ENCODE measurements around the gene MPC1. TPM values are rescaled to one million over a fixed set of nuclear protein-coding genes. Genes with fewer than 3 reads are reported as not detected.
"Not testable (repeated sequence)": the region's sequence is repeated elsewhere in the genome, so short reads cannot be mapped to it uniquely, and the experiment has no call there.

MPC1 gene
- total and polyA plus RNA-seq, 8 donors, result 36.5 to 56.7 (median 42.8) TPM

GRCh38 chr6:166365806-166366205, 16.9 kb downstream of the MPC1 start:
- no peak for ATAC-seq
- H3K9me3 ChIP-seq, result no peaks in the 10 kb centered on the region
- no peak for TF ChIP-seq CTCF (IDR thresholded peaks at IDR 0.05)
- H3K27ac ChIP-seq, result no peak overlapping the region
- H3K27me3 ChIP-seq, result no peaks in the 10 kb centered on the region
- peaks cover 0 to under 1% of the 10 kb centered on the region in 2 donors for H3K4me1 ChIP-seq
- no peak overlapping the region for H3K4me3 ChIP-seq
- intact Hi-C loops (cut with DNase I), result no loop called here
- DNase-seq, result no peak
- peaks cover 0 to 44% of the 10 kb centered on the region in 2 donors for H3K36me3 ChIP-seq

- H3K27ac ChIP-seq, result no peak overlapping the region
- DNase-seq (no peak), ATAC-seq (no peak)
- H3K4me3 ChIP-seq, result no peak overlapping the region
- peaks cover 0 to 44% of the 10 kb centered on the region in 2 donors for H3K36me3 ChIP-seq
- no peaks in the 10 kb centered on the region for H3K27me3 ChIP-seq
- TF ChIP-seq CTCF (IDR thresholded peaks at IDR 0.05), result no peak
- H3K4me1 ChIP-seq, result peaks cover 0 to 6% of the 10 kb centered on the region in 2 donors
- H3K9me3 ChIP-seq, result no peaks in the 10 kb centered on the region
- intact Hi-C loops (cut with DNase I), result no loop called here
These were observed 17.5 kb downstream of the MPC1 start for GRCh38 chr6:166365221-166365620.

GRCh38 chr6:166364456-166364855, 18.3 kb downstream of the MPC1 start:
- Histone ChIP-seq H3K36me3 (peaks cover 0 to 44% of the 10 kb centered on the region in 2 donors), H3K9me3 (no peaks in the 10 kb centered on the region), H3K27ac (no peak overlapping the region), H3K4me1 (peaks cover 0 to 6% of the 10 kb centered on the region in 2 donors), H3K4me3 (no peak overlapping the region), H3K27me3 (no peaks in the 10 kb centered on the region)
- ATAC-seq, result no peak
- intact Hi-C loops (cut with DNase I), result no loop called here
- TF ChIP-seq CTCF (IDR thresholded peaks at IDR 0.05), result no peak
- no peak for DNase-seq

GRCh38 chr6:166362427-166362826, 20.3 kb downstream of the MPC1 start:
- H3K27ac ChIP-seq; H3K4me1 ChIP-seq; H3K4me3 ChIP-seq; ATAC-seq; H3K9me3 ChIP-seq; DNase-seq; H3K27me3 ChIP-seq; intact Hi-C loops (cut with DNase I): not testable (repeated sequence)
- H3K36me3 ChIP-seq, result peaks cover 0 to 35% of the 10 kb centered on the region in 2 donors

- peak in 1 of 4 donors; percentile 49 for DNase-seq
- no peak overlapping the region for H3K4me3 ChIP-seq
- no peak for TF ChIP-seq CTCF (IDR thresholded peaks at IDR 0.05)
- peak; percentile 54 for ATAC-seq
- no peaks in the 10 kb centered on the region for H3K27me3 ChIP-seq
- intact Hi-C loops (cut with DNase I), result no loop called here
- no peaks in the 10 kb centered on the region for H3K9me3 ChIP-seq
- H3K27ac ChIP-seq, result peak overlapping the region in 1 of 2 donors; percentile 68
- H3K36me3 ChIP-seq, result peaks cover 0 to 35% of the 10 kb centered on the region in 2 donors
- peaks cover 0 to 6% of the 10 kb centered on the region in 2 donors for H3K4me1 ChIP-seq
These were observed 21.7 kb downstream of the MPC1 start for GRCh38 chr6:166361077-166361429.

Measured in left lung (tissue), 10 donors.